BJ (cell line): ENCODE results near the gene PIAS4. TPM values are rescaled to one million over a fixed set of nuclear protein-coding genes. Genes with fewer than 3 reads are reported as not detected.

ENCODE experiments used
- CTCF ChIA-PET: fragments of 350-600 bp; formaldehyde crosslinking; extraction: SDS; loops from one replicate; lab custom pipeline; 2021; ENCODE audit warnings: antibody characterized with exemption, inconsistent platforms; lab: Yijun Ruan, JAX
- POLR2A ChIA-PET: fragments of 300-600 bp; sonication (Branson Sonifier 250); formaldehyde crosslinking; extraction: SDS; loops from one replicate; lab custom pipeline; 2021; ENCODE audit warnings: antibody characterized with exemption; lab: Charles Lee
- DNase-seq: peaks from one replicate; pipeline ENCODE4 v3.0.0-alpha.2; 2011; ENCODE audit warnings: low read depth
- H3K27me3 ChIP-seq: 2 replicates; pipeline ENCODE4 v1.6.0; 2011; ENCODE audit warnings: low read length; ENCODE audit not compliant: control insufficient read depth, insufficient read depth
- H3K36me3 ChIP-seq: 2 replicates; pipeline ENCODE4 v1.5.1; 2011; ENCODE audit warnings: low read length; ENCODE audit not compliant: control insufficient read depth, insufficient read depth
- H3K4me3 ChIP-seq: 2 replicates; pipeline ENCODE4 v1.5.1; 2011; ENCODE audit warnings: low read depth, mild to moderate bottlenecking, control low read depth, low read length
- CTCF ChIP-seq: IDR thresholded peaks from 2 replicates; pipeline ENCODE4 v1.5.1; 2011; ENCODE audit warnings: low read depth, mild to moderate bottlenecking, control low read depth, inconsistent platforms, low read length, moderate library complexity; ENCODE audit not compliant: insufficient read depth
- polyA plus RNA-seq: library from polyadenylated mRNA; depleted of rRNA; stranded (reverse); fragments of >200 nt; gene quantifications from 2 replicates; pipeline ENCODE4 v1.2.3, GENCODE V29; 2011

The PIAS4 gene
- polyA plus RNA-seq, 1 experiment, result 18.2 TPM

- POLR2A ChIA-PET, result interaction anchor here (0.6 kb wide), 1 partner anchor 624 kb away, joined by 5 read pairs; no protein-coding TSS in a partner anchor
- Histone ChIP-seq H3K36me3 (peaks cover 13% of the 10 kb centered on the region), H3K27me3 (no peaks in the 10 kb centered on the region)
Measured at GRCh38 chr19:4043401-4043800, 35.9 kb downstream of the PIAS4 start.

GRCh38 chr19:4043966-4044715, 36.6 kb downstream of the PIAS4 start:
- no peaks in the 10 kb centered on the region for H3K27me3 ChIP-seq
- ChIA-PET CTCF (no interaction called here), POLR2A (no interaction called here)
- TF ChIP-seq CTCF, result no peak
- no peak overlapping the region for H3K4me3 ChIP-seq
- peaks cover 13% of the 10 kb centered on the region for H3K36me3 ChIP-seq
- DNase-seq, result no peak

More at GRCh38 chr19:4043401-4043800, 35.9 kb downstream of the PIAS4 start:
- CTCF ChIA-PET, result no interaction called here
- H3K4me3 ChIP-seq, result no peak overlapping the region
- DNase-seq, result no peak
- no peak for TF ChIP-seq CTCF

- Histone ChIP-seq H3K27me3 (no peaks in the 10 kb centered on the region), H3K4me3 (no peak overlapping the region), H3K36me3 (peaks cover 18% of the 10 kb centered on the region)
- TF ChIP-seq CTCF, result no peak
- ChIA-PET CTCF (no interaction called here), POLR2A (no interaction called here)
- DNase-seq, result no peak
Measured at GRCh38 chr19:4044990-4045465, 37.5 kb downstream of the PIAS4 start.

GRCh38 chr19:4045597-4046361, 38.2 kb downstream of the PIAS4 start:
- Histone ChIP-seq H3K36me3 (peaks cover 18% of the 10 kb centered on the region), H3K4me3 (no peak overlapping the region), H3K27me3 (no peaks in the 10 kb centered on the region)
- no peak for TF ChIP-seq CTCF
- CTCF ChIA-PET, result no interaction called here
- POLR2A ChIA-PET, result no interaction called here
- no peak for DNase-seq

- peaks cover 20% of the 10 kb centered on the region for H3K36me3 ChIP-seq
- no peak for DNase-seq
Measured at GRCh38 chr19:4046362-4046691, 38.8 kb downstream of the PIAS4 start.

More at GRCh38 chr19:4046362-4046691, 38.8 kb downstream of the PIAS4 start:
- POLR2A ChIA-PET, result no interaction called here
- H3K4me3 ChIP-seq, result no peak overlapping the region
- CTCF ChIA-PET, result no interaction called here
- no peaks in the 10 kb centered on the region for H3K27me3 ChIP-seq
- TF ChIP-seq CTCF, result no peak
